MV-4-11 (cell line): Measurements from ENCODE around the gene IL17RE.
"Not testable (repeated sequence)": the region's sequence is repeated elsewhere in the genome, so short reads cannot be mapped to it uniquely, and the experiment has no call there.

Experiments
- DNase-seq: peaks from one replicate; lab custom pipeline; 2025; lab: John Stamatoyannopoulos, UW

Gene IL17RE

DNA sequence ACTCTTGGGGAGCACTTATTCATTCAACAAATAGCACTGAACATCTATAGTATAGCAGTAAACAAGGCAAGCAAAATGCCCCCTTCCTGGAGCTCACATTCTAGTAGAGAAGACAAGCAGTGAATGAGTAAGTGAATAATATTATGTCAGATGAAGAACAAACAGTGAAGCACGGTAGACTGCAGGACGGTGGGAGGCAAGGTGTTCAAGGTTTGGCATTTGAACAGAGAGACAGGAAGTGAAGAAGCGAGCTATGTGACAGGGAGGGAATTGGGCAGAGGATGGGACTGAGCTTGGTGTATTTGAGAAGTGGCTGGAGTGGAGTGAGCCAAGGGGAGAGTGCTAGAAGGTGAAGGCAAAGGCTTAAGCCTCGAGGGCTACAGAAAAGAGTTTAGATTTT is 32.3 kb downstream of the IL17RE start:
- DNase-seq, result no peak

GRCh38 chr3:9935966-9936510 is 33.4 kb downstream of the IL17RE start:
- DNase-seq, result no peak

GRCh38 chr3:9937486-9938238 is 35.0 kb downstream of the IL17RE start:
- no peak for DNase-seq

- no peak for DNase-seq
Measured at GRCh38 chr3:9938966-9939365, 36.3 kb downstream of the IL17RE start.

GRCh38 chr3:9939906-9940305 is 37.3 kb downstream of the IL17RE start:
- DNase-seq, result not testable (repeated sequence)

DNA sequence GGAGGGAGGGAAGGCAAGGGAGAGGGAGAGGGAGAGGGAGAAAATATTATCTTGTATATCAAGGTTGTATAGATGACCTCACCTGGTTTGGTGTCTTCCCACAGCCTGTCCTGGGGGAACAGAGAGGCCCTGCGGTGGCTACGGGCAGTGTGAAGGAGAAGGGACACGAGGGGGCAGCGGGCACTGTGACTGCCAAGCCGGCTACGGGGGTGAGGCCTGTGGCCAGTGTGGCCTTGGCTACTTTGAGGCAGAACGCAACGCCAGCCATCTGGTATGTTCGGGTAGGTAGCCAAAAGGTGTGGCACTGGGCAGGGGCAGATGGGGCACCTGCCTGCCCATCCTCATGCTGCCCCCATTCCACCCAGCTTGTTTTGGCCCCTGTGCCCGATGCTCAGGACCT is 38.1 kb downstream of the IL17RE start:
- DNase-seq, result no peak

- no peak for DNase-seq
Measured at GRCh38 chr3:9942164-9942563, 39.5 kb downstream of the IL17RE start.

DNA sequence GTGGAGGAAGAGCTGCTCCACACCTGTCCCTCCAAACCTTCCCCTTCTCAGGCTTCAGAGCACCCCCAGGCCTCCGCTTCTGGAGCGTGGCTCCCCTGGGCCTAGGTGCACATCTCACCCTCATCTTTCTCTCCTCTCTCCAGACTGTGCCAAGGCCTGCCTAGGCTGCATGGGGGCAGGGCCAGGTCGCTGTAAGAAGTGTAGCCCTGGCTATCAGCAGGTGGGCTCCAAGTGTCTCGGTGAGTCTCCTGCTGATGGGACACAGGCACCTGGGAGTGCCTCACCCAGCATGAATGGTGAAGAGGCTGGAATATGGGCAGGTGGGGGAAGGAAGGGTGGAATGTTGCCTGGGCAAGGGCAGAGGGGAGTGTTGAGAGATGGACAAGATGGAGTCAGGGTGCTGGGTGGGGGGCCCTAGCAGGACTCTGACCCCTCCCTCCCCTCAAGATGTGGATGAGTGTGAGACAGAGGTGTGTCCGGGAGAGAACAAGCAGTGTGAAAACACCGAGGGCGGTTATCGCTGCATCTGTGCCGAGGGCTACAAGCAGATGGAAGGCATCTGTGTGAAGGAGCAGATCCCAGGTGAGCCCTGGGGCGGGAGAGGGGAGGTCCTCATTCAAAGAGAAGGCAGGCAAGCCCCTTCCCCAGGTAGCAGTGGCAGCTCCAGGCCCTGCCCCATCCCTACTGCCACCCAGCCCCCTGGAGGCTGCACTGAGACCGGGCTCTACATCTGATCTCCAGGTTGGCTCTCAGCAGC is 40.5 kb downstream of the IL17RE start:
- DNase-seq, result no peak

- DNase-seq, result no peak
Measured at GRCh38 chr3:9944271-9944670, 41.6 kb downstream of the IL17RE start.

- DNase-seq, result no peak
Measured at GRCh38 chr3:9945358-9945757, 42.7 kb downstream of the IL17RE start.

DNA sequence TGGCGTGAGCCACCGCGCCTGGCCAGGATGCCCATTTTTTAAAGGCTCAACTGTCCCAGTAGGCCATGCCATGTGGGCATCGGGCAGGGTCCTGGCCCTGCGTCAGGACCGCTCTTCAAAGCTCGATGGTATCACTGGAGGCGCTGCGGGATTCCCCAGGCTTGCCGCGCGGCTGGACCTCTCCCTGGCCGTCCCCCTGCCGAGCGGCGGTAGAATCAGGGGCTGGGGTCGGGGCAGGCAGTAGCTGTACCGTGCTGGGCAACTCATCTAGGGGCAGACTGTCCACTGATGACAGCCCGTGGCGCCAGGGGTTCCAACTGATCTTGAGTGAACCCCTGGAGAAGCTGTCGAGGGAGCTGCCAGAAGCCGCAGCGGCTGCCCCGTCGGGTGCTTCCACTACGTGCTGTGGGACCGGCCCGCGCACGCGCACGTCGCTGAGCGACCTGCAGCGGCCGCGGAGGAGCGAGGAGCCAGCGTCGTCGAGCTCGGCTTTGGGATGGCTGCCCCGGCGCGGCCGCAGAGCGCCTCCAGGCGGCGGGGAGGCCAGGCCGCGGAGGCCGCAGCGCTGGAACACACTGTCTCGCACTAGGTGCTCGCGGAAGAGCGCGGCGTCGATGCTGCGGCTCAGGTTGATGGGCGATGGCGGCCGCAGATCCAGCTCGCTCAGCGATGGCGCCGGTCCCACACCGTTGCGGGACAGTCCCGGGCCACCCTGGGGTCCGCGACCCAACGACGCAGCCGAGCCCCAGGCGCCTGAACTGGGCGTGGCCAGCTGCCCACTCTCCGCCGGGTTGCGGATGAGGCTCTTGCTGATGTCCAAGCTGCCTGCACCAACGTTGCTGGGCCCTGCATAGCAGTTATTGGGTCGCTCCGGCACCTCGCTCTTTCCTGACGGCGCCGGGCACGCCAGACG is 43.7 kb downstream of the IL17RE start:
- no peak for DNase-seq

GRCh38 chr3:9947025-9947995 is 44.7 kb downstream of the IL17RE start:
- DNase-seq, result no peak

DNA sequence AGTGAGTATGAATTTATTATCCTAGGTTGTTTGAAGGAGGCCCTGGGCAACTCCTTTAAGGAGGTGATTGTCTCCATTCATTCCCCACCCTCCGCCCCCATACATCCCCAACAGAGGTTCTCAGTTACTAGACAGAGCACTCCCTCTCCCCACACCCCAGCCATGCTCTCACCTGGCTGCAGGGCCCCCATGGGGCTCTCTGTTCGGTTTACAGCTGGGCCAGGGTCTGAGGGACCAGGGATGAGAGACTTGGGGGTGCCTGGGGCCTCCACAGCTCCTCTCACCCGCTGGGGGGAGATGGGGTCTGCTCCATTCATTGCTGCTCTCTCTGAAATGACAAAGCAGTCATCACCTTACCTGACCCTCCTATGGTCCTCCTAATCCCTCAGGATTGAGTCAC is 45.9 kb downstream of the IL17RE start:
- DNase-seq, result no peak

- no peak for DNase-seq
Measured at GRCh38 chr3:9949115-9949514, 46.5 kb downstream of the IL17RE start.

DNA sequence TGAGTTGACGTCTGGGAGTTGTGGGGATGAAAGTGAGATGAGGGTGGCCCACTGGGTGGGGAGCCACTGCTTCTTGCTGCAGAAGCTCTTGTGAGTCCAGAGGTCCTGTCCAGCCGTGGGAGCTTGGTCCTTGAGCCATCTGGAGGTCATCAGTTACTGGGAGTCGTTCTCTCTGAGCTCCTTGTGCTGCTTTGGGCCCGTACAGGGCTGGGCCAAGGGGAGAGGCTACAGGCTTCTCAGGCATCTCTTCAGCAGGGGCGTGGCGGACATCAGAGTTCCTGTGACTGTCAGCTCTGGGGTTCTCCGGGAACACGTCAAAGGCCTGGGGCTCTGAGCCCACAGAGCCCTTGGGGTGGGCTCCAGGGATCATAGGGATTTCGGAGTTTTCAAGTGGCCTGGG is 47.0 kb downstream of the IL17RE start:
- DNase-seq, result no peak

DNA sequence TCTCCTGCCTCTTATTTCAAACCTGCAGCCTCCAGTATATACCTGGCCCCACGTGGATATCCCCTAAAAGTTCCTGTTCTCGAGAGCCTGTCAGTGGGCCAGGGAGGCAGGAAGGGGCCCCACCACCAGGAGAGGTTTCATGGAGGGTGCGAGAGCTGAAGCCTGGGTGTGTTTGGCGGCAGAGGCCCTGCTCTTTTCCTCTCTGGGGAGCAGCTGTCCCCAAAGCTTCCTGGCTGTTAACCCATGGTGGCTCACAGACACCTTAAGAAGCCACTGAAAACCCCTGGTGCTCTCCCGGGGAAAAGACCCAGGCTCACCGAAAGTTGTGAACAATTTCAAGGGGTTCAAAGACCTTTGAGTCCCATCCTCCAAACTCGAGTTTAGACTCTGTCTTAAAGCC is 48.5 kb downstream of the IL17RE start:
- DNase-seq, result no peak

DNA sequence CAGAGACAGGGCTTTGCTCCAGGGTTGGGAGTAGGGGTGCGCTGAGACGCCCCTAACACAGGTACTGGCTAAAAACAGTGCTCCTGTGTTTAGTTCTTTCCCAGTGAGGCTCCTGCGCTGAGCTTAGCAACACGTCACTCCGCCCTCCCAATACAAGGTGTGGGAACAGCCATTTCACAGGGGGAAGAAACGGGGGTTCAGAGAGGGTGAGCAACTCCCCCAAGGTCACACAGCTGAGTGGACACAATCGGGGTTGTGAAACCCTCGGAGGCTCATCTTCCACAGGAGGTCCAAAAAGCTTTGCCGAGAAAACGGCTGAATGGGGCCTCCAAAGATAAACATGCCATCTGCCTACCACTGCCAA is 48.9 kb downstream of the IL17RE start:
- DNase-seq, result no peak

DNA sequence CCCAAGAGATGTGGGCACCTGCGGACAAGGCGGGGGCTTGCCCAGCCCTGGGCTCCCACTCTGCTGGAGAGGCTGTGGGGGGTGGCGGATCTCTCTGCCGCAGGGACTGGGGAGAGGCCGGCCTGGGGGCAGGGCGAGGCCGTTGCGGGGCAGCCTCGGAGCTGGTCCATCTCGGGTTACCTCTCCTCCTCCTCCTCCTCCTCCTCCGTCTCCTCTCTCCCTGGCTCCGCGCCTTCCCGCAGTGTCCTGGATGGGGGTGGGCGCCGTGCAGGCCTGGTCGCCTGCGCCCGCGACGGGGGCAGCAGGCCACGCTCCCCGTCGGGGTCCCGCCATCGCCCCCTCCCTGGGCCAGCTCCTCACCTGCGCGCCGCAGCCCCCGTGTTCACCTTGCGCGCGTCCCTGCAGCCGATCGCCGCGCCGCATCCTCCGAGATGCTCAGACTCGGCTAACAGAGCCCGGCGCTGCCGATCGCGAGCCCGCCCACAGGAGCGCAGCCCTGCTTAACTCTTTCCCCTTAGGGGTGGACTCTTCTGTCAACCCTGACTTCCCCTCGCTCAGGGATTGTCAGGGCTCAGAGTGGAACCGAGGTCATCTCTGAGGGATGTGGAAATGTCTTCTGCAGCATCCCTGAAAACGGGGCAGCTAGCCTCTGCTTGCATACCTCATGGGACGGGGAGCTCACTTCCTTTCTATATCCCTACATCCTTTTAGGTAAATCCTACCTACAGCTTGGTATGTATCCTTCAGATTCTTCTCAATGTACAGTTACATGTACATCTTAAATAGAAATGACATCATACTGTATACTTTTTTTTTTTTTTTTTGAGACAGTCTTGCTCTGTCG is 49.5 kb downstream of the IL17RE start, which contains the start of gene PRRT3:
PRRT3 (minus strand) TSS at position 447 of the 844 bp plus-strand sequence. CDS start 2,293 bp downstream, outside the sequence.
- DNase-seq, result peak; percentile 49

DNA sequence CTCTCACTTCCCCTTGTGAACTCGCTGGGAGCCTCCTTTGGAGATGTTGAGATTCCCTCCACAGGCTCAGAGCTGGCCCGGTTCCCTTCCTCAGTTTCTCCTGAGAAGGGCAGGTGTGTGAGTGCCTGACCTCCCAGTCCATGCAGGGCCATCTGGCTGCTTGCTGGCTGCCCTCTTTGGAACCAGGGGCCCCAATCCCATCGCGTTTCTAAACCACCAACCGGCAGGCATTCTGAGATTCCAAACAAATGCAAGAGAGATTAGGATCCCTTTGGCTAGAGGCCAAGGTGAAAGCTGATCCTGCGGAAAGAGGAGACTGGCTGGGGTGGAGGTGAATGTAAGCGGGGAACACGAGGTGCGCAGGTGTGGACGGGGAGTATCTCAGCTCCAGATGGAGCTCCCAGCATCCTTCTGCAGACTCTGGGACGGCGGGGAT is 52.4 kb downstream of the IL17RE start:
- no peak for DNase-seq
